ENCODE data around the gene HOOK2.
A peak's percentile ranks its signal among the peaks of the same experiment; 100 is the strongest.

The HOOK2 gene

GRCh38 chr19:12794196-12794941 is 19.0 kb upstream of the HOOK2 start:
- DNase-seq (ENCODE audit: low read depth in 3 of 3) = no peak

GRCh38 chr19:12793290-12794195 is 18.2 kb upstream of the HOOK2 start:
- peak; percentile 89 to 94 (median 91) for DNase-seq (ENCODE audit: low read depth in 3 of 3)

- DNase-seq (ENCODE audit: low read depth in 3 of 3) = no peak
Measured at GRCh38 chr19:12792853-12793289, 17.5 kb upstream of the HOOK2 start.

GRCh38 chr19:12792051-12792852 is 16.9 kb upstream of the HOOK2 start:
- peak in 2 of 3 experiments; percentile 66 to 73 for DNase-seq (ENCODE audit: low read depth in 3 of 3)

- DNase-seq (ENCODE audit: low read depth in 3 of 3) = peak; percentile 91 to 97 (median 95)
Measured at GRCh38 chr19:12791345-12792050, 16.1 kb upstream of the HOOK2 start, which contains the start of gene JUNB. JUNB (plus strand) TSS chr19:12791486; CDS start chr19:12791772, 286 bp downstream.

- no peak for DNase-seq (ENCODE audit: low read depth in 3 of 3)
Measured at GRCh38 chr19:12790628-12791344, 15.4 kb upstream of the HOOK2 start.

GRCh38 chr19:12789904-12790619 is 14.7 kb upstream of the HOOK2 start:
- peak; percentile 69 to 79 (median 76) for DNase-seq (ENCODE audit: low read depth in 3 of 3)

GRCh38 chr19:12789098-12789903 is 13.9 kb upstream of the HOOK2 start:
- DNase-seq (ENCODE audit: low read depth in 3 of 3) = no peak

GRCh38 chr19:12788682-12789097 is 13.3 kb upstream of the HOOK2 start:
- no peak for DNase-seq (ENCODE audit: low read depth in 3 of 3)

GRCh38 chr19:12788042-12788681 is 12.8 kb upstream of the HOOK2 start:
- no peak for DNase-seq (ENCODE audit: low read depth in 3 of 3)

- DNase-seq (ENCODE audit: low read depth in 3 of 3) = no peak
Measured at GRCh38 chr19:12787458-12787857, 12.1 kb upstream of the HOOK2 start.

- no peak for DNase-seq (ENCODE audit: low read depth in 3 of 3)
Measured at GRCh38 chr19:12786952-12787351, 11.6 kb upstream of the HOOK2 start.

- DNase-seq (ENCODE audit: low read depth in 3 of 3) = no peak
Measured at GRCh38 chr19:12786141-12786870, 11.0 kb upstream of the HOOK2 start.

GRCh38 chr19:12785431-12786031 is 10.2 kb upstream of the HOOK2 start:
- no peak for DNase-seq (ENCODE audit: low read depth in 3 of 3)

GRCh38 chr19:12784871-12785430 is 9.6 kb upstream of the HOOK2 start:
- no peak for DNase-seq (ENCODE audit: low read depth in 3 of 3)

GRCh38 chr19:12784394-12784870 is 9.1 kb upstream of the HOOK2 start:
- DNase-seq (ENCODE audit: low read depth in 3 of 3) = no peak

Measured in stimulated activated CD4-positive, alpha-beta T cell treated with anti-CD3 and anti-CD28 coated beads, TNF-alpha, amount 100 ng/mL, for 4 hours (primary cell).